Right lobe of liver (tissue), 6 donors: ENCODE results near the gene MAP3K2. TPM values are rescaled to one million over a fixed set of nuclear protein-coding genes. Genes with fewer than 3 reads are reported as not detected.

Experiments
- ATAC-seq, 4 donors: fragments of 200-7000 bp; cut with Tn5 transposase; one replicate each; pipeline ENCODE4 v1.9.1; 2020; ENCODE audit warnings: mild to moderate bottlenecking in 4 of 4, moderate library complexity in 4 of 4
- DNase-seq, 3 donors: peaks; one replicate each; pipeline ENCODE4 v3.0.0-alpha.2; 2020
- H3K27ac ChIP-seq, 3 donors: fragments of 200-600 bp; one replicate each; pipeline ENCODE4 v1.8.0; 2022
- H3K27me3 ChIP-seq, 2 donors: fragments of 200-600 bp; one replicate each; pipeline ENCODE4 v1.8.0; 2022
- H3K36me3 ChIP-seq, 4 donors: fragments of 200-600 bp; sonication (generic) in 1 of 4; one replicate each; pipeline versions ENCODE4 v1.5.1 to v1.8.0; 2017 to 2022; ENCODE audit warnings: control low read depth in 1 of 4
- H3K4me1 ChIP-seq, 4 donors: fragments of 200-600 bp; sonication (generic) in 1 of 4; one replicate each; pipeline versions ENCODE4 v1.5.1 to v1.8.0; 2017 to 2022; ENCODE audit warnings: control low read depth in 1 of 4
- H3K4me3 ChIP-seq, 3 donors: fragments of 200-600 bp; one replicate each; pipeline ENCODE4 v1.8.0; 2022
- H3K9me3 ChIP-seq, 4 donors: fragments of 200-600 bp; sonication (generic) in 1 of 4; one replicate each; pipeline versions ENCODE4 v1.5.1 to v1.8.0; 2017 to 2022; ENCODE audit warnings: control low read depth in 1 of 4
- CTCF ChIP-seq, 4 donors: fragments of 200-600 bp in 3 of 4; fragments of 450-650 bp in 1 of 4; IDR thresholded peaks; one replicate each; pipeline versions ENCODE4 v1.5.1 to v1.8.0; 2016 to 2022; ENCODE audit warnings: antibody characterized with exemption in 4 of 4, mild to moderate bottlenecking in 2 of 4
- POLR2A ChIP-seq: fragments of 450-650 bp; IDR thresholded peaks from one replicate; pipeline ENCODE4 v1.6.1; 2017; ENCODE audit warnings: antibody characterized with exemption, mild to moderate bottlenecking
- WGBS: methylation state at CpG from one replicate; pipeline ENCODE4 v1.1.6; 2018; ENCODE audit warnings: low coverage, low lambda C conversion rate; ENCODE audit not compliant: insufficient coverage; ENCODE audit errors: missing lambda C conversion rate; 5-methylcytosine and 5-hydroxymethylcytosine counted together
- intact Hi-C, 2 donors: fragments of 100-400 bp; cut with DNase I; formaldehyde crosslinking; loops; one replicate each; pipeline versions ENCODE4 v1.11.2 to v1.14.1; 2022
- total RNA-seq, 6 experiments: library from RNA; depleted of rRNA in 2 of 6; stranded (reverse); fragments of >200 nt in 2 of 6; fragmentation: NEBNext Ultra II Directional in 3 of 6; extraction: Animal tissue kit (Norgen Biotek cat#: 25700) in 3 of 6; gene quantifications; one replicate each; pipeline versions ENCODE4 v1.1.0 to v1.2.4, GENCODE V29; 2016 to 2023
- donor health status: DM: no; HTN: yes; CAD: no.
- donor health status: DM: no; HTN: no; CAD: no.
- donor health status: DM: no; HTN: no; CAD: no.
- donor health status: DM: no; HTN: yes; CAD: no.
- donor health status: DM: no; HTN: yes; CAD: no.

MAP3K2 gene
- total RNA-seq, 6 experiments from 2014 or later = 28.6 to 45.1 (median 39.8) TPM

GRCh38 chr2:127382831-127383230, 4.9 kb downstream of the MAP3K2 start:
- ATAC-seq = peak; percentile 31 to 52 (median 40)
- intact Hi-C loops = no loop called here
- Histone ChIP-seq H3K27ac (peak overlapping the region in 1 of 3 donors; percentile 17), H3K9me3 (no peaks in the 10 kb centered on the region), H3K4me3 (no peak overlapping the region), H3K36me3 (no peaks in the 10 kb centered on the region), H3K4me1 (peaks cover 0 to 43% (median 6%) of the 10 kb centered on the region in 4 donors), H3K27me3 (no peaks in the 10 kb centered on the region)
- TF ChIP-seq CTCF (IDR thresholded peaks at IDR 0.05) = no peak
- TF ChIP-seq POLR2A = no peak
- peak; percentile 39 to 72 (median 70) for DNase-seq
- WGBS = 40% methylated on average over 3 of the region's 3 CpGs

GRCh38 chr2:127381762-127382161, 6.0 kb downstream of the MAP3K2 start:
- no peak overlapping the region for H3K4me3 ChIP-seq
- DNase-seq = no peak
- intact Hi-C loops = no loop called here
- no peak overlapping the region for H3K27ac ChIP-seq
- no peaks in the 10 kb centered on the region for H3K9me3 ChIP-seq
- no peak for ATAC-seq
- TF ChIP-seq POLR2A (no peak), CTCF (IDR thresholded peaks at IDR 0.05) (no peak)
- 63% methylated on average over 5 of the region's 5 CpGs for WGBS
- H3K27me3 ChIP-seq = no peaks in the 10 kb centered on the region
- no peaks in the 10 kb centered on the region for H3K36me3 ChIP-seq
- peaks cover 0 to 44% (median 6%) of the 10 kb centered on the region in 4 donors for H3K4me1 ChIP-seq

- H3K4me3 ChIP-seq = no peak overlapping the region
- ATAC-seq = no peak
- H3K27me3 ChIP-seq = no peaks in the 10 kb centered on the region
- intact Hi-C loops = no loop called here
- H3K4me1 ChIP-seq = peaks cover 0 to 30% (median 2%) of the 10 kb centered on the region in 4 donors
- DNase-seq = no peak
- 82% methylated on average over 4 of the region's 4 CpGs for WGBS
- H3K36me3 ChIP-seq = no peaks in the 10 kb centered on the region
- H3K9me3 ChIP-seq = peaks cover 0 to 5% (median 0%) of the 10 kb centered on the region in 4 donors
- H3K27ac ChIP-seq = no peak overlapping the region
- TF ChIP-seq POLR2A = no peak
- no peak for TF ChIP-seq CTCF (IDR thresholded peaks at IDR 0.05)
Observed at GRCh38 chr2:127379712-127380355, 7.9 kb downstream of the MAP3K2 start.

GRCh38 chr2:127378720-127379119, 9.1 kb downstream of the MAP3K2 start:
- 94% methylated on average over 6 of the region's 6 CpGs for WGBS
- no peaks in the 10 kb centered on the region for H3K36me3 ChIP-seq
- ATAC-seq (no peak), DNase-seq (no peak)
- H3K4me3 ChIP-seq = no peak overlapping the region
- no peak overlapping the region for H3K27ac ChIP-seq
- peaks cover 0 to 5% (median 0%) of the 10 kb centered on the region in 4 donors for H3K9me3 ChIP-seq
- no peak for TF ChIP-seq POLR2A
- TF ChIP-seq CTCF (IDR thresholded peaks at IDR 0.05) = no peak
- intact Hi-C loops = no loop called here
- no peaks in the 10 kb centered on the region for H3K27me3 ChIP-seq
- H3K4me1 ChIP-seq = peaks cover 0 to 22% (median 2%) of the 10 kb centered on the region in 4 donors
